ENCODE measurements around the gene CASP8. TPM values are rescaled to one million over a fixed set of nuclear protein-coding genes. Genes with fewer than 3 reads are reported as not detected.

CASP8 gene
- 2.7 TPM for total RNA-seq
- long read RNA-seq, partial matches to known transcripts, result 0 of 6 reads
- long read RNA-seq, other reads (novel, unspliced or antisense), result 5 of 6 reads

DNA sequence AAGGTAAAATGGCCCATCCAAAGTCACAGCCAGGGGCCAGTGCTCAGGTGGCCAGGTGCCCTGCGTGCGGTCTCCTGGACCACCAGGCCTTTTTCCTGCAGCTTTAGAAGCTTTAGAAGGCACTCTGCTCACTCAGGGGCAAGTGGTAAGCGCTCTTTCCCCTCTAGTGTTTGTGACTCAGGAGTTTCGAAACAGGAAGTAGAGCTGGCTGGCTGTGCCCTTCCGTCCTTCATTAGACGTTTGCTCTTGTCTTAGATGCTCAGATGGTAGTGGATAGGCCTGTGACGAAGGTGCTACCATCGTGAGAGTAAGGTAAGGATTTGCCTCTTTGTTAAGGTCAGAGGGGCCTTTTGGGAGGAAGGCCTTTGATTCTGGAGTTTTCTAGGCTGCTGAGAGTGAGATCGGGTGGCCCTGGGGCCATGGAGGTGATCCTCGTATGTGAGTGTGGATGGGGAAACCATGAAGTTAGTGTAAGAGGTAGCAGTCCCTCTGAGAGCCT is at the start of gene CASP8:
Gene CASP8, plus strand, starts transcription at position 235 of the 499 bp plus-strand sequence. CDS start 5,951 bp downstream, outside the sequence.
- ATAC-seq, result peak; percentile 18

DNA sequence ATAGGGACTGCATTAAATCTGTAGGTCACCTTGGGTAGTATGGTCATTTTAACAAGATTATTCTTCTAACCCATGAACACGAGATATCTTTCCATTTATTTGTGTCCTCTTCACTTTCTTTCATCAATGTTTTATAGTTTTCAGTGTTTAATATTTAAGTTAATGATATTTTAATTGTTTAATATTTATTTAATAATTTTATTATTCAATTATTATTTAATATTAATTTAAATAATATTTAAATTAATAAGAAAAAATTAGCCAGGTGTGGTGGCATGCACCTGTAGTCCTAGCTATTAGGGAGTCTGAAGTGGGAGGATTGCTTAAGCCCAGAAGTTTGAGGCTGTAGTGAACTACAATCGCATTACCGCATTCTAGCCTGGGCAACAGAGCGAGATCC is 44.4 kb upstream of the CASP8 start:
- no peak for DNase-seq
- ATAC-seq, result no peak
- intact Hi-C loops (cut with micrococcal nuclease), result no loop called here

More for the DNA sequence above, at the start of gene CASP8:
- no peak for DNase-seq
- intact Hi-C loops (cut with micrococcal nuclease), result no loop called here

DNA sequence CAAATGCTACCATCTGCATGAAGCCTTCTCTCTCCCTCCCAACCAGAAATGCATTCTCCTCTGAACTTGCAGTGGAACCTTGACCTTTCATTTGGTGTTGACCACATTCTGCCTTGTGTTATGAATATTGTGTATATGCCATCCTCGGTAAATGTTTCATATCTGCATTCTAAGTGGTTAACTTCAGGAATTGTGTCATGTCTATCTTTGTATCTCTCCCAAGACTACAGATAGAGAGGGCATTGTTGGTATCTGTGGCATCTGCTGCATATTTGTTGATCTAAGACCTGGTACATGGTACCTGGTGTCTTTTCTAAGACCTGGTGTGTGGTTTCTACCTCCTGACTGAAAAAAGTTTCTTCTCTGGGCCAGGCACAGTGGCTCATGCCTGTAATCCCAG is 43.4 kb upstream of the CASP8 start:
- intact Hi-C loops (cut with micrococcal nuclease), result no loop called here
- no peak for ATAC-seq
- no peak for DNase-seq

DNA sequence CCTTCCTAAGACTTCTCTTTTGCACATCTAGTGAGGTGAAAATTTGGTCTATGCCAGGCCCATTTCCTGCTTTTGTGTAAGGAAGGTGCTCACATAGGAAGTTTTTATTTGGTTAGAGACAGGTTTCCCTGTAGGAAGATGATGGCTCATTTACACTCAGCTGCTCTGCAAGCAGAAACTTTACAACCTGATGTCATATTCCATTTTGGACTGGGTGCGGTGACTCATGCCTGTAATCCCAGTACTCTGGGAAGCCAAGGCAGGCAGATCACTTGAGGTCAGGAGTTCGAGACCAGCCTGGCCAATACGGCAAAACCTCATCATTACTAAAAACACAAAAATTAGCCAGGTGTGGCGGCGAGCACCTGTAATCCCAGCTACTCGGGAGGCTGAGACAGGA is 41.6 kb upstream of the CASP8 start:
- peak; percentile 54 for ATAC-seq
- intact Hi-C loops (cut with micrococcal nuclease), result no loop called here
- DNase-seq, result no peak

DNA sequence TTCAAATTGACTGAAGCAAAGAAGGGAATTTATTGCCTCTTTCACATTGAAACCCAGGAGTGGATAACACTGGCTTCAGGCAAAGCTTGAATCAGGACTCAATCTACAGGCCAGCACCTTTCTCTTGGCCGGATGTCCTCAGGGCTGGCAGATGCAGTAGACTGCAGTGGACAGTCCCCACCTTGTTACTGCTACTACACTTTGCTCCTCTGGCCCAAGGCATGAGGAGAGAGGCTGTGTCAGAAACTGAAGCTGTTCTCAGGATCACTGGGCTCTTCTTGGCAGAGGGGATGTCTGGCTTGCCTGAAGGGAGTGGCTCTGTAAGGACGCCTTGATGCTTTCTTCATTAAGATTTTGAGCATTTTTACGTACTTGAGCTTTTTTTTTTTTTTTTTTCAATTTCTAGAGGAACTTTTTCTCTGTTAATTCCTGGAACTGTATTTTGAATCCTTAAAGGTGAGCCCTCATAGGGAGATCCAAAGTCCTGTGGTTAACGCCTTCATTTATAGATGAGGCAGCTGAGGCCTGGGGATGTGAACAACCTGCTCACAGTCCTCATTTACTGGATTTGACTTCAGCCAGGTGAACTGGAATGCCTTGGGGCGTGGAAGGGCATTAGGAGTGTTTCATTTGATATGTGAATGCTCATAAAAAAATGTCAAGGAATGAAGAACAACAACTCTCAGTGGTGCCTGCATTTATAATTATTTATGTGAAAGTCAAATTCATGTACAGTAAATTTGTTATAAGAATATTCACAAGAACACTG is 40.8 kb upstream of the CASP8 start:
- intact Hi-C loops (cut with micrococcal nuclease), result no loop called here
- ATAC-seq, result peak; percentile 24
- DNase-seq, result no peak

DNA sequence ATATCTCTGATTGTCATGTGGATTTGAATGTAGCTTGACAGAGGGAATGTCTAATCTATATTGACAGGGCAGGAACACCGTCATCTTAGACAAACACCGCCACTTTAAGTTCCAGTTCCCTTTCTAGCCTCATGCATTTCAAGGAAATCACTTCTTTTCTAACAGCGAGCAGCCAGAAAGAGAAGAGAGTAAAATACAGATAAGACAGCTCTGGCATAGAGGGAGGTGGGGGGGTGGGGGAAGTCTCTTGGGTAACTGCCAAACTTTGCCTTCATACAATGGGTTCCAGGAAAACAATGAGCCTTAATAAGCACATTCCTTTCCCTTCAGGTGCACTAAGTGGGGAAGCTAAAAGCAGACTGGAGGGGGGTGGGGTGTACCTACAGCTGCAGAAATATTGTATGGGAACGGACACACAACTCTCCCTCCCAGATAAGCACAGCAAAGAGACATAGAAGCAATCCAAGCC is 40.2 kb upstream of the CASP8 start:
- intact Hi-C loops (cut with micrococcal nuclease), result no loop called here
- DNase-seq, result no peak
- ATAC-seq, result peak; percentile 82

DNA sequence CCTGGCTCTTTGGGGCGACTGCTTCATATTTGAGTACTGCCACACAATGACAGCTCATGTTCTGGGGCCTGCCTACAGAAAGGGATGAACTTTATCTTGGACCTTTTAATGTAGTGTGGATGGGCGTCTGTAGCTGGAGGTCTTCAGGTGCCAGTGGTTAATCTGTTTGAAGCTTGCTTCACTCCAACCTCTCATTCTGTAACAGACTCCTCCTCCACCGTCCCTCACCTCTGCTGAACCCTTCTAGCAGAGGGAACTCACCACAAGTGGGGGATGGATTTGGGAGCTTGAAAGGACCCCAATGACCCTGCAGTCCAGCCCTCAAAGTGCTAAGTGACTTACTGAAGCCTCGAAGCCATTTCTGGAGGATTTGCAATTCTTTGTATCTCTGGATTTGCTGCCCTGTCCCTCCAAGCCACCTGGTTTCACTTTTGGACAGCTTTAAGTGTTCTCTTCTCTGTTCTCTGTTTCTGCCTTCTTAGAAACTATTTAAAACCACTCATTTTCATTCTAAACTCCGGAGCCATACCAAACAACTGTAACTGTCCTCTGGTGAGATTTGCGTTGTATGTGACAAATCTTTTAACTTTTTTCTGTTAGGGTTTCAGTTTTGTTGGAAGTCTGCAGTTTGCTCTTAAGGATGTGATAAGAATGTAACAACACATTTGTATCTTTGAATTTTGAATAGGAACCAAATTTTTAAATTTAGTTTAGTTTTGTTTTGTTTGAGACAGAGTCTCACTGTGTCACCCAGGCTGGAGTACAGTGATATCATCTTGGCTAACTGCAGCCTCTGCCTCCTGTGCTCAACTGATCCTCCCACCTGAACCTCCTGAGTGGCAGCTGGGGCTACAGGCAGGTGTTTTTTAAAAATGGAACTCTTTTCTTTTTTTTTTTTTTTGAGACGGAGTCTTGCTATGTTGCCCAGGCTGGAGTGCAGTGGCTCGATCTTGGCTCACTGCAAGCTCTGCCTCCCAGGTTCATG is 37.0 kb upstream of the CASP8 start:
- DNase-seq (no peak), ATAC-seq (no peak)
- intact Hi-C loops (cut with micrococcal nuclease), result no loop called here

DNA sequence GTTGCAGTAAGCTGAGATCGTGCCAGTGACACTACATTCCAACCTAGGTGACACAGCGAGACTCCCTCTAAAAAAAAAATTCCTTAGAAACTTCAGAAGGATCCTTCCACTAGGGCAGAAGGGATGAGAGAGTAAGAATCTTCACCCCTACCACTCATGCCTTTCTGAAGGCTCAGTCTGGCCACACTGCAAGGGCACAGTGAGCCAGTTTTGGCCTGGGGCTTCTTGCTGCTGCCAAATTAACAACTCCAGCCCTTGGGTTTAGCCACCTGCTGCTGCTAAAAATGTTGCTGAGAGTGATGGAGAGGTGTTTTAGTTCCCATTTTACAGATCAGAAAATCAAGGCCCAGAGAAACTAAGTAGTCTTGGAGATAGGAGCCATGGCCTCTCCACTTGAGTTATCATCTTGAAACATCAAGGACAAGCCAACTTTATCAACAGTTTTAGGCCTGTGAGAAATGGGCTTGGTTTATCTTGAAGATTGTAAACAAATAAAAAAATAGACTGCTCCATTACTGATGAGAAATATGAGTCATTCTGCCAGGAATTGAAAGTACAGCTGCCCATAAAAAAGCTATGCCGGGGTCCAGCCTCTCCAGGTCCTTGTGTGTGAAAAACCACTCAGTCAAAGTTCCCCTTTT is 31.9 kb upstream of the CASP8 start:
- no peak for ATAC-seq
- intact Hi-C loops (cut with micrococcal nuclease), result no loop called here
- DNase-seq, result no peak

DNA sequence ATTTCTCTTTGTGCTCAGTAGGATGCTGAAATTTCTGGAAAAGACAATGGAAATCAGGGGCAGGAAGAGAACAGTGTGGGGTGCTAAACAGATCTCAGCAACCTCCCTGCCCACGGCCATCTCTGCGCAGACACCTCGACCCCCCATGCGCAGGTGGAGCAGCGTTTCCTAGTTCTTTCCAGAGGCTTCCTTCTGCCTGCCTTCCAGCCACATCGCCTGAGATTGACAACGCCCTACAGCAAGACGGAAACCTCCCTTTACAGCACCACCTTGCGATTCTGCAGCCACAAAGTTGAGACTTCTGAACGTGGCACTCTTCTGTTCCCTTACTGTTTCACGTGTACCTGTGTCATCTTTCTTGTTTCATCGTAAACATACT is 31.4 kb upstream of the CASP8 start:
- ATAC-seq, result no peak
- intact Hi-C loops (cut with micrococcal nuclease), result no loop called here
- DNase-seq, result no peak

DNA sequence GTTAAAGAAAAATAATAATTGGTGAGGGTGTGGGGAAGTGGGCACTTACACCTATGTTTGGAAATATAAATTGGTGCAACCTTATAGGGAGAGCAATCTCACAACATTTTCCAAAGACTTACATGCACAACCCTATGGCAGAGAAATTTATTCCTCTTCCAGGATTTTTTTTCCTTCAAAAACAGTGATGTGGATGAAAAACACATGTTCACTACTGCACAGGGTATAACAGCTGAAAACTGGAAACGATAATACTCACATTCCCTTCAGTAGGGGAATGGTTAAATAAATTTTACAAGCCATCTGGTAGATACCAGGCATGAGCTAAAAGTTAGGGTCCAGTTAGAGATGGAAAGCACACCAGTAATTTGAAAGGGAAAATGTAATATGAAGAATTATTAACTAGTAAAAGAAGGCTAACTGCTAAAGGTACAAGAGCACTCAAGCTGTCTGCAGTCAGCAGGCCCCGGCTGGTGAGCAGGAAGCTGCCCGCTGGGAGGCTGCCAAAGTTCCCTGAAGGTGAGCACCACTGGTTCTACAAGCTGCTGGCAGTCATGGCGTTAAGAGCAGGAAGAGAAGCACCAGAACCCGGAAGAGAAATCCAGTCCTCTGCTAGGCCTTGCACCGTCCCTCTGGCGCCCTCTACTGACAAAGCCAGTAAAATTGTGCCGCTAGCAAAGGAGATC is 28.4 kb upstream of the CASP8 start:
- ATAC-seq (peak; percentile 88), DNase-seq (peak; percentile 82)
- intact Hi-C loops (cut with micrococcal nuclease), result loop anchor here (2.0 kb wide), 1 partner anchor 49 kb away; the partner anchor contains the start of gene CASP10

DNA sequence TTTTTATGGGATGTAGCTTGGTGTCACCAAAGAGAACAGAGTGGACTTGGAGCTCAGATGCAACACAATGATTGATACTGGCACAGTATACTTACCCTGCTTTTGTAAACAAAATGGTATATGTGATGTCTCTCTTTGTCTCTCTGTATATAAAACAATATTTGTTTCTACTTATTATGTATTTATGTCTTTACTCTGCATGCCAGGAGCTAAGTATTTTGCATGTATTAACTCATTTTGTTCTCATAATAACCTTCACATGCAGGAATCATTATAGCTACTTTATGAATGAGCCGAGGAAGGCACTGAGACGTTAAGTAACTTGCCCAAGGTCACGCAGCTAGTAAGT is 27.9 kb upstream of the CASP8 start:
- intact Hi-C loops (cut with micrococcal nuclease), result loop anchor here (2.0 kb wide), 1 partner anchor 50 kb away; the partner anchor contains the start of gene CASP10
- no peak for ATAC-seq
- no peak for DNase-seq

DNA sequence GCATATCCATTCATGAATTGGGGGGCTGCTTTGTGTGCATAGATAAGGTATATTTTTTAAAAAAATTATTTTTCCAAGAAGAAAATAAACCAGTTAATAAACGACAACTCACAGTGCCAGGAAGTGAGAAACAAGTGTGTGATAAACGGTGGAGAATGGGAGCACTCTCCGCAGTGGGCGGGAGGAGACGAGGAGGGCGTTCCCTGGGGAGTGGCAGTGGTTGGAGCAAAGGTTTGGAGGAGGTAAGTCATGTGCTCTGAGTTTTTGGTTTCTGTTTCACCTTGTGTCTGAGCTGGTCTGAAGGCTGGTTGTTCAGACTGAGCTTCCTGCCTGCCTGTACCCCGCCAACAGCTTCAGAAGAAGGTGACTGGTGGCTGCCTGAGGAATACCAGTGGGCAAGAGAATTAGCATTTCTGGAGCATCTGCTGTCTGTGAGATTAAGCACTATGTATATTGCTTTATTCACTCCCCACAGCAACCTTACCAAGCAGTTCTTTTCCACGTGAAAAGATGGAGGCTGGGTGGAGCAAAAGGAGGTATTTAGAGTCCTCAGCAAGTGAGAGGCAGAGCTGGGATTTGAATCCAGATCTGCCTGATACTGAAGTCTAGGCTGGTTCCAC is 27.0 kb upstream of the CASP8 start:
- DNase-seq (peak; percentile 52), ATAC-seq (peak; percentile 59)
- intact Hi-C loops (cut with micrococcal nuclease), result loop anchor here (2.0 kb wide), 1 partner anchor 51 kb away; the partner anchor contains the start of gene CASP10

DNA sequence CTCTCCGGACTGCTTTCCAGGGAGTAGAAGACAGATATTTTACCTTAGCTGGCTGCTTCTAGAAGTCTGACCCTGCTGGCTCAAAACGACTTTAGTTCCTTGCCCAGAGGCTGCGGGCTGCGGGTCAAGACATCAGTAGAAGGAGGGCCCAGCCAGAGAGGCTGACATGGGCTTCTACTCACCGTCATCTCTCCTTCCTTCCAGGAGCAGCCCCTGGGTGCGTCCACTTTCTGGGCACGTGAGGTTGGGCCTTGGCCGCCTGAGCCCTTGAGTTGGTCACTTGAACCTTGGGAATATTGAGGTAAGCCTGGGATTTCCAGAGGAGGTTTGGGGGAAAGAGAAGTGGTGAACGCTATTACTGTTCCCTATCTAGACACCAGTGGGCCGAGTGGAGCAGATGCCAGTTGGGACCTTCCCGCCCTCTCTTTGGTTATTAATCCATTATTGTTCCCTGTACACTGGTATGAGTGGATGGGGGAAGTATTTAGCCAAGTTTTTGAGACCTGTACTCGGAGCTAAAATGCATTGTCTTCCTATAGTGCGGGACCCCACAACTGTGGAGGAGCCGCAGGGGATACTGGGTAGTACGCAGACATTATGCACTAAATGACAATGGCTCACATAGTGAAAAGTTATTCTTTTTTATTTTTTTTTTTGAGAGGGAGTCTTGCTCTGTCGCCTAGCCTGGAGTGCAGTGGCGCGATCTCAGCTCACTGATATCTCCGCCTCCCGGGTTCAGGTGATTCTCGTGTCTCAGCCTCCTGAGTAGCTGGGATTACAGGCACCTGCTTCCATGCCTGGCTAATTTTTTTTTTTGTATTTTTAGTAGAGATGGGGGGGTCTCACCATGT is 26.3 kb upstream of the CASP8 start:
- ATAC-seq (no peak), DNase-seq (no peak)
- intact Hi-C loops (cut with micrococcal nuclease), result loop anchor here (2.0 kb wide), 1 partner anchor 51 kb away; the partner anchor contains the start of gene CASP10

DNA sequence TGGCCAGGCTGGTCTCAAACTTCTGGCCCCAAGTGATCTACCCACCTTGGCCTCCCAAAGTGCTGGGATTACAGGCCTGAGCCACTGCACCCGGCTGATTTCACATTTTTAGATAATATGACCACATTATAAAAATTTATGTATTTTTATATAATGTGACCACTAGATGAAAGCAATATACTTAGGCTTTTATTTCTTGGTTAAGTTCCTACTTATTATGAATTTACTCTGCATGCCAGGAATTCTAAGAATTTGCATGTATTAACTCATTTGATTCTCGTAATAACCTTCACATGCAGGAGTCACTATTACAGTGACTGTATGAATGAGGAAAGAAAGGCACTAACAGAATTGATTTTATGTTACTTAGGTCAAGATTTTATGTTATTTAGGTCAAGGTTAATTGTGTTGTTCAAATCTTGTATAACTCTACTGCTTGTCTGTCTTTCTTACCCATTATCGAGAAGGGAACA is 25.6 kb upstream of the CASP8 start:
- no peak for ATAC-seq

DNA sequence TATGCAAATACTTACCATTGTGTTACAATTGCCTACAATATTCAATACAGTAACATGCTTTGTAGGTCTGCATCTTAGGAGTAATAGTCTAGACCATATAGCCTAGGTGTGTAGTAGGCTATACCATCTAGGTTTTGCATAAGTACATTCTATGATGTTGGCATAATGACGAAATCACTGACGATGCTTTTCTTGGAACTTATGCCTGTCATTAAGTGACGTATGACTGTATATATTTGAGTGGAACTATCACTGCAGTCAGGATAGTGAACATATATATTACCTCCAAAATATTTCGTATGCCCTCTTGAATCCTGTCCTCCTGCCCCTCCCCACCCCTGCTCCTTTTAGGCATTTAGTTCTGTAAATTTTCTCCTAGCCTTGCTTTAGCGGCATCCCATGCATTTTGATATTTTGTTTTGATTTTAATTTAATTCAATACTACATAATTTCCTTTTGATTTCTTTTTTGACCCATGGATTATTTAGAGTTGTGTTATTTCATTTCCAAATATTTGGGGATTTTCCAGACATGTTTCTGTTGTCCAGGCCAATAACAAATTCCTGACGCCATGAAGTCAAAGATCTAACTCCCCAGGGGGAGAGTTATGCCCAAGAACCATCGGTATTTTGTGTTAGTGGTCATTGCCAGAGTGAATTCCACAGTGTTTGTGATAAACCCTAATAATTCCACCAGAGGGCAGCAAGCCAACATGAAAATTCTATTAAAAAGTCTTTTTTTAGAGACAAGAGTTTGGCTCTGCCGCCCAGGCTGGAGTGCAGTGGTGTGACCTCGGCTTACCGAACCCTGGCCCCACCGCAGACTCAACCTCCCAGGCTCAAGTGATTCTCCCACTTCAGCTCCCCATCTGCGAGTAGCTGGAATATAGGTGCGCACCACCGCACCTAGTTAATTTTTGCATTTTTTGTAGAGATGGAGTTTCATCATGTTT is 24.2 kb upstream of the CASP8 start:
- peak; percentile 67 for DNase-seq
- intact Hi-C loops (cut with micrococcal nuclease), result loop anchor here (5.0 kb wide), 1 partner anchor 126 kb away; no protein-coding TSS in a partner anchor
- peak; percentile 44 for ATAC-seq

More for the DNA sequence above, 25.6 kb upstream of the CASP8 start:
- intact Hi-C loops (cut with micrococcal nuclease), result loop anchor here (5.0 kb wide), 1 partner anchor 128 kb away; no protein-coding TSS in a partner anchor
- DNase-seq, result no peak

All from left ventricle myocardium superior (tissue), 1 donor.